Right kidney (tissue), 1 donor: ENCODE results near the gene A1BG.
"Not testable (repeated sequence)": the region's sequence is repeated elsewhere in the genome, so short reads cannot be mapped to it uniquely, and the experiment has no call there.

Experiments used
- DNase-seq: peaks from one replicate; pipeline ENCODE4 v3.0.0-alpha.2; 2016

A1BG gene

DNA sequence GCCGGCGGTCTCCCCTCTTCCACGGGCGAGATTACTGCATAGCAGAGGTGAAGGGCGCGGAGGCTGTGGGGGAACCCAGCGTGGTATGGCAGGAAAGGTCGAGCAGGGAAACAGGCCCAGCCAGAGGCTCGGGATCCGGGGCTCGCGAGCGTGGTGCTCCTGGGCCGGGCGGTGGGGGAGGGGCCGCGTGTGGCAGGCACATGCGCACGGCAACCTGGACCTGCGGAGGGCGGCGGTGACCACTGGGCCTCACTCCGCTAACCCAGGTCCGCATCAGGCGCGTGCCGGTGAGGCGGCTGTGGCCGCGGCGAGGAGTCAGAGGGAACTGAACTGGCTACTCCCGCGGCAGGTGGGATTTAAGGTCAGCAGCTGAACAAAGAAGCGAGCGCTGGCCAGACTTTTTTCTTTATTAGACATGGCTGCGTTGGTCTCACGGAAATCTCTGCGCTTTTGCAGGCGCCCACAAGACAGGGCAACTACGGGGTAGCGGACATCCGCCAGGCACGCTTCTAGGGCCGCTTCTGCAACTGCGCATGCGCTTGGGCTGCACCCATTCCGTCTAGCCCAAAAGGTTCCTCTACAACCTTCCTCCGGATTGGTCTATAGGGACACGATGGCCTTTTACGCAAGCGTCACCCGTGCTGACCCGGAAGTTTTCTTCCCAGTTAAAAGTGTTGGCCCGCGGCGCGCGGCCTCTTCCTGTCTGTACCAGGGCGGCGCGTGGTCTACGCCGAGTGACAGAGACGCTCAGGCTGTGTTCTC is 33.5 kb upstream of the A1BG start, which contains the start of gene RPS5:
Gene RPS5, plus strand, starts transcription at position 694 of the 762 bp plus-strand sequence. CDS start 869 bp downstream, outside the sequence.
- DNase-seq, result peak; percentile 89

DNA sequence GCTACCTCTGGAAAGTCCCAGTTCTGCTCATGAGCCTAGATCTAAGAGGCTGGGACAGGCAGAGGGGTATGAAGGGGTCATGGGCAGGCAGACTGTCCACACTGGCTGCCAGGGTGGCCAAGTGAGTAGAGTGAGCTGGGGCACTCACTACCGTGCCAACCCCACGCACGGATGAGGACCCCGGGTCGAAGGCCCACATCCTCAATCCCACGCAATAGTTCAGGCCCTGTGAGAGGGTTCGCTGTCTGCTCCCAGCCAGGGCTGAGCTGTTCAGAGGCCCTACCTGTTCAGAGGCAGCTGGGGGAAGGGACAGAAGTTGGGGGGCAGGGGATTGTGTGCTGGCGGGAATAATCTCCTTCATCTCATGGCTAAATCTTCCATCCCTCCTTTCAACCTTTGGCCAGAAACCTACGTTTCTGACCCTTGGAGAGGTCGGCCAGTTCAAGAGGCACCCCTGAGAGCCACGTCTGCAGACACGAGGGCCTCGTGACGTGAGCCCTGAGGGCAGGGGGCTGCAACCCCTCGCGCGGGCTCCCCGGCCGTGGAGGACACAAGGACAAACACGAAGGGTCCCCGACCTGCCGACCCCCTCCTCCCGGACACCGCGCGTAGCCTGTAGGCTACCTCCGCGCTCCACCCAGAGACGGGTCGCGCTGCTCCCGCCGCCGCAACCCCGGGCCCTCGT is 32.7 kb upstream of the A1BG start:
- peak; percentile 27 for DNase-seq

GRCh38 chr19:58385313-58385890 is 32.1 kb upstream of the A1BG start:
- no peak for DNase-seq

DNA sequence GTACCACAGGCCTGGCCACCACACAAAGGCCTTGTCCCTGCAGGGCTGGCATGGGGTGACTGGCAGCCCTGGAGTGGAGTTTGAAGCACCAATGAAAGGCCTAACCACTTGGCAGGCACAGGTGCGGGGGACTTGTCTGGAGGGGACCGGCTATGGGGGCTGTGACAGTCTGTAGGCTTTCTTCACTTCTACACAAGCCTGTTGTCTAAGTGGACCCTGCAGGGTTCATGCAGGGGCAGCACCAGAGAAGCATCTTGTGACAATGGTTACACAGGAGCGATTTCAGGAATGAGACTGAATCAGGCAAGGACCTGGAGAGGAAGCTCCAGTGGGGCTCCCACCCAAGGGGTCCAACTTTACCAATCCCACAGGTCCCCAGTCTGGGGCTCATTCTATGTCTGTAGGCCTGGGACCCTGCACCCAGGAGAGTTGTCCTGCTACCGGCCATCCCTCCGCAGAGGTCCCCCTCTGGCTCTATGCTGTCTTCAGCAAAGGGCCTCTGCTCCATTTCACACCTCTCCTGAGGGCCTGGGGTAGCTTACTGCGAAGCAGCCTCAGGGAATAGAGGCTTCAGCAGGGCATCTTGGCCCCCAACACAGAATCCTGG is 29.8 kb upstream of the A1BG start:
- no peak for DNase-seq

DNA sequence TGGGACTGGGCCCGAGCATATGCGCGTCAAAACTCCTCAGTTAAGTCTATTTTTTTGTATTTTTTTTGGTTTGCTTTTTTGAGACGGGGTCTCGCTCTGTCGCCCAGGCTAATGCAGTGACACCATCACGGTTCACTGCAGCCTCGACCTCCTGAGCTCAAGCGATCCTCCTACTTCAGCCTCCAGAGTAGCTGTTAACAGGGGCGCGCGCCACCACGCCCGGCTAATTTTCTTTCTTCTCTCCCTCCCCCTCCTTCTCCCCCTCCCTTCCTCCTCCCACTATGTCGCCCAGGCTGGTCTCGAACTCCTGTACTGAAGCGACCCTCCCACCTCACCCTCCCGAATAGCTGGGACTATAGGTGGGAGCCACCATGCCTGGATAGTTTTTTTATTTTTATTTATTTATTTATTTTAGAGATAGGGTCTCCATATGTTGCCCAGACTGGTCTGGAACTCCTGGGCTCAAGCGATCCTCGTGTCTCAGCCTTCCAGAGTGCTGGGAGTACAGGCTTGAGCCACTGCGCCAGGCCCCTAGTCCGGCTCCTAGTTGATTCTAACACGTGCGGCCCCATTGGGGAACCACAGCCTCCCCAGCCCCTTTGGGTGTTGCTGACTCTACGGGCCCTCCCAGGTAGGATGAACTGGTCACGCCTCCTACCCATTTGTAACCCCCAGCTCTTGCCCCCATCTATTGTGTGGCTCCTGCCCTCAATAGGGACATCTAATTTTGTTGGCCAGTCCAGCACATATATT is 28.3 kb upstream of the A1BG start:
- no peak for DNase-seq

- DNase-seq, result peak; percentile 100
Measured at GRCh38 chr19:58380662-58381459, 27.6 kb upstream of the A1BG start, which contains the start of gene ZNF837. ZNF837 (minus strand) TSS chr19:58381030; CDS start chr19:58369332, 11,698 bp downstream.

DNA sequence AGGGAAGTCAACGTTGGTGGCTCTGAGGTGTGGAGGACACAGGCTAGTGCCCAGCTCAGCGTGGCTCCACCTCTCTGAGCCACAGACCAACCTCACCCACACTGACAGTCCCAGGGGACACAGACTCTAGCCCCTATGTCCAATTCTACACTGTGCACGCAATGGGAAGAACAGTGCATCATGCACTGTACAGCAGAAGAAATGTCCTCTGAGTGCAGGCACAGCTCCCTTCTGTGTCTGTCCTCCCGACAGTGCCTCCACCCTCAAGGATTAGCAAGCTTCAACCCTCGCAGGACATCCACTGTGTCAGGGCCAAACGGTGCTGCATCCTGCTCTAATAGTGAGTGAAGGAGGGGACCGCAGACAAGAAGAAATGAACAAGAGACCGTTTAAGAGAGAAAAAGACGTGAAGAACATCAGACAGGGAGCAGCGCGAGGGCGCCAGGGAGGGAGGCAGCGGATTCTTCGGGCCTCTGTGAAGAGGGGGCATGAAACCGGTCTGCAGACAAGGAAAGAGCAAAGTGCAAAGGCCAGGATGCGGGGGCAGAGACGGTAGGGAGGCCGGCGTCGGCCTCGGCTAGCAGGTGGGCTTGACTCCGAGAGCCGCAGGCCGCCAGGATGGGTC is 26.9 kb upstream of the A1BG start:
- no peak for DNase-seq

DNA sequence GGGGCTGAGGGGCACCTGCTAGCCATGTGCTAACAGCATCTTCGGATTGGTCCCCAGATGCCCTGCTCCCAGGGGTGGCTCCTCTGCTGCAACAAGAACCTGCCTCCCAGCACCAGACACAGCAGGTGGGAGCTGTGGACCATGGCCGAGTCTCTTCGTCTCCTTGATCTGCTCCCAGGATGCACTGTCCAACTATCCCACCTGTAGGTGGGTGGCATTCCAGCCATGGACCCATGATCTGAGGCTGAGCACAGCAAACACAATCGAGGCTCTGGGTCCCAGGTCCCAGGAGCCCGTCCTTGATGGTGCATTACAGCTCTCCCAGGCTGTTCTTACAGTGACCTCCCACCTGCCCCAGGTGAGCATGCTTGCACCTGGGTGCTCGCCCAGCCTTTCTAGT is 26.0 kb upstream of the A1BG start:
- no peak for DNase-seq

DNA sequence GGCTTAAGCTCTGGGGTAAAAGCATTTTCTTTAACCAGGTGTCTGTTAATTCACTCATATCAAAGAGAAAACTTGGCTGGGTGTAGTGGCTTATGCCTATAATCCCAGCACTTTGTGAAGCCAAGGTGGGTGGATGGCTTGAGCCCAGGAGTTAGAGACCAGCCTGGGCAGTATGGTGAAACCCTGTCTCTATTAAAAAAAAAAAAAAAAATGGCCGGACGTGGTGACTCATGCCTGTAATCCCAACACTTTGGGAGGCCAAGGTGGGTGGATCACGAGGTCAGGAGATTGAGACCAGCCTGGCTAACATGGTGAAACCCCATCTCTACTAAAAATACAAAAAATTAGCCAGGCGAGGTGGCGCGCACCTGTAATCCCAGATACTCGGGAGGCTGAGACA is 23.4 kb upstream of the A1BG start:
- DNase-seq, result not testable (repeated sequence)

GRCh38 chr19:58374200-58374599 is 20.9 kb upstream of the A1BG start:
- no peak for DNase-seq

GRCh38 chr19:58372311-58373133 is 19.2 kb upstream of the A1BG start:
- no peak for DNase-seq

DNA sequence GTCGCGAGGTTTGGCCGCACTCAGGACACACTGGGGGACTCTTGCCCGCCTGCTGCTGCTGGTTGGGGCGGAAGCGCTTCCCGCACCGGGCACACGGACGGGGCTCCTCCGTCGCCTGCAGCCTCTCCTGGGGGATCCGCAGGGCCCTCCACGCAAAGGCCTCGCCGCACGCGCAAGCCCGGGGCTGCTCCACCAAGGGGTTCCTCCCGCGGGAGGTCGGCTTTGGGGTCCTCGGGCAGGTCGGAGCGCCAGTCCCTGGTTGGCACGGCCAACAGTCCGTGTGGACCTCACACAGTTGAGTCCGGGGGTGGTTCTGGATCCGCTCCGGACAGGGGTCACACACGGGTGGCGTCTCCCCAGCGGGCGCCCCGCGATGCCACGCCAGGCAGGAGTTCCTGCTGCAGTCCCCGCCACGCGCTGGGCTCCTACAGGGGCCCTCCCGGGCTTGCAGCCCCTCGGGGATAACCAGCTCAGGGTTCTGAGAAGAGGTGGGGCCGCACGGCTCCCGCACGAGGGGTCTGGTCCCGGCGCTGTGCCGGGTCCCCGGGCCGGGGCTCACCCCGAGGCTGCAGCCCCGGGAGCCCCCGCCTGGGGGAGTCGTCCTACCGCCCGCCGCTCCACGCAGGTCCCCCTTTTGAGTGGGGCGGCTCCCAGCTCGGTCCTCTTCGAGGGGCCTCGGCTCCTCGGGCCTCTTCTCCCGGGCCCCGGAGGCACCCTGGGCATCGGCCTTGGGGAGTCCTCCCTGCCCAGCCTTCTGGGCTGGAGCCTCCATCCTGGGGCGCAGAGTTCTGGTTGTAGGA is 15.5 kb upstream of the A1BG start:
- DNase-seq, result no peak

GRCh38 chr19:58367698-58368454 is 14.6 kb upstream of the A1BG start:
- no peak for DNase-seq

- DNase-seq, result no peak
Measured at GRCh38 chr19:58366585-58367430, 13.5 kb upstream of the A1BG start.

DNA sequence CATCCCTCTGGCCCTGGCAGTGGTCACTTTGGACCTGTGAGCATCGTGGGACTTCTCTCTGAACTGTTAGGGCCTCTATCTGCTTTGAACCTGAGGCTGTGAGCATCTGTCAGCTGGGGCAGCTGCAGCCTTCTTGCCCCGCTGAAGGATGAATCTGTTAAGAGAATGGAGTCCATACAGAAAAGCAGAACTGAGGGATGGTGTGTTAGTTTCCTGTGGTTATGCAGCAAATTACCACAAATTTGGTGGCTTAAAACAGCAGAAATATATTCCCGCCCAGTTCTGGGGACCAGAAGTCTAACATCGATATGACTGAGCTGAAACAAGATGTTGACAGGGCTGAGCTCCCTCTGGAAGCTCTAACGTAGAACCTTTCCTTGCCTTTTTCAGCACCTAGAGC is 10.9 kb upstream of the A1BG start:
- no peak for DNase-seq

DNA sequence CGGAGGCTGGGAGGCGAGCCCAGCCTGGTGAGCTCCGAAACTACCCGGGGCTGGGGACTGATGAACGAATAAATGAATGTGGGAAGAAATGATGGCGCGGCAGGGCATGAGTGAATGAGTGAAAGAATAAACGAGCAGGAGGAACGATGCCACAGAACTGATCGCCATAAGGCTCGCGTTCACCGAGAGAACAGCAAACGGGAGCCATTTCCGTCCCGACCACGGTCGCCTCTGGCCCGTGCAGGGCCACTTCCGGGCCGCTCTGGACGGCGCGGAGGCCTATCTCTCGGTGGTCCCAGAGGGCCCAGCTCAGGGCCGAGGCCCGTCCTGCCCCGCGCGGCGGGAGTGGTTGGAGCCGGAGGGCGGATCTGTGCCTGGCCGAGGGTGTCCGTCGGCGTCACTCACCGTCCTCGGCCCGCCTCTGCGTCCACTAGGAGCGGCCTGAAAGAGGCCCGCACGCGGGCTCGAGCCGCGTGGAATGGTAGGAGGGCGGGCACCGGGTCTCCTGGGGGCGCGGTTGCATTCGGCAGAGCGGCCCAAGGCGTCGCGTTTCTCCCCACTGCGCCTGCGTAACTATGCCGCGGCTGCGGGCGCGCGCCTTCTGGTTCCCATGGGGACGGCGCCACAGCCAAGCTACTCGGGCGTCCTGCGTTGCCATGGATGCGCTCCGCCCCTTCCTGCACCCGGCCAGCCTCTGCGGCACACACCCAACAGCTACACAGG is 9.1 kb upstream of the A1BG start, which contains the start of gene ZNF497:
Gene ZNF497, minus strand, starts transcription at position 480 of the 723 bp plus-strand sequence. CDS start 5,116 bp downstream, outside the sequence.
- DNase-seq, result peak; percentile 99
